Germinal center (tissue), 1 donor: Measurements from ENCODE around the gene NPAS2.
A peak's percentile ranks its signal among the peaks of the same experiment; 100 is the strongest.

Source experiments
- DNase-seq: peaks from one replicate; pipeline ENCODE4 v3.0.0; 2012; ENCODE audit warnings: mixed read lengths, low spot score

Gene NPAS2

DNA sequence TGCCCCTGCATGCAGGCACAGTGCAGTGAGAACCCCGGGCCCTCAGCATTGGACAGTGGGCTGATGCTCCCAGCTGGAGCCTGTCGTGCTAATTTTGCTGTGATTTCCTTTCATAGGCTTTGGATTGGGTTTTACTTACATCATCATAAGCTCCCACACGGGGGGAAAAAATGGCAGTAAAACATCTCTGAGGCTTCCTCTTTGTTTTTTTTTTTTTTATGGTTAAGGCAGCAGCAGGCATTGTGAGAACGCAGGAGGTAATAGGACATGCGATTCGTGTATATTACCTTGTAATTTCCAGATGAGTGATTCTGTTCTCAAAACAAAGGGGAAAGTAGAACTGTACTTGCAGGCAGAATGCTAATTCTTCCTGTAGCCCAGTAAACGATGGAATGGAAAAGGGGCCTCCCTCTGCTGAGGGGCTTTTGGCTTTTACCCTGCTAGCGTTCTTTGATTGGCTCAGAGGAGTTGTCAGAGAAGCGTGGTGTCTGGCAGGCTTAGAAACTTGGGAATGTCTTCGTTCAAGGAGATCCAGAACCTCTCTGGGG is 89.7 kb downstream of the NPAS2 start:
- no peak for DNase-seq

DNA sequence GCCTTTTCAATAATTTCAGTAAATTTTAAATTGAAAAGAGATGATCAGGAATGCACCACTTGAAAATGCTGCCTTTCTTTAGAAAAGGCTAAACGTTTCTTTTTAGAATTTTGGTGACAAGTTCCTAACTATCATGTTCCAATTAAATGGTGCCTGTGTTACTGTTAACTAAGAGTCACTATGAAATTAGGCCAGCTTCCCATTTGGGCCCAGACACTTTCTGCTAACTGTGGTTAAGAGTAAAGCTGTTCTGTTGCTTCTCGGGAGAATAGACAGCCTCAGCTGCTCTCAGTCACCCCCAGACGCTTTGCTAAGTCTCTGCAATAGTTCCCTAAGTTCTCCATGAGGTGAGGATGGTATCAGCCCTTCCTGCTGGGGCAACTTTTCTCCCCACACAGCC is 90.2 kb downstream of the NPAS2 start:
- DNase-seq, result no peak

DNA sequence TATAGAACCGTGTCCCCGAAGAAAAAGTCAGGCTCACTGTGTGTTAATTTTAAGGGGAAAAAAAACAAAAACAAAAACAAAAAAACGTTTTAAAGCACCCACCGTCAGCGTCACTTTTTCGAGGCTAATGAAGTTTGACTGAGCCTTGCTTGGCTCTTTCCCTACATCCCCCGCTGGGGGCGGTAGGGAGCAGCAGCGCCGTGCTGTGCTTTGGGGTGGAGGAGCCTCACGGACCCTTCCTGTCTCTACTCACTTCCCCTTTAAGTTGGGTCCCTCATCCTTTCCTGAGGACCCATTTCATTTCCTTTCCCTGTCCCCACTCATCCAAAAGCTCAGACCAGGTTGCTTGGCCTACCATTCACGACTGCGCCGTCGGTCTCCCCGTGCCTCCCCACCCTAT is 99.4 kb downstream of the NPAS2 start:
- peak; percentile 36 for DNase-seq

DNA sequence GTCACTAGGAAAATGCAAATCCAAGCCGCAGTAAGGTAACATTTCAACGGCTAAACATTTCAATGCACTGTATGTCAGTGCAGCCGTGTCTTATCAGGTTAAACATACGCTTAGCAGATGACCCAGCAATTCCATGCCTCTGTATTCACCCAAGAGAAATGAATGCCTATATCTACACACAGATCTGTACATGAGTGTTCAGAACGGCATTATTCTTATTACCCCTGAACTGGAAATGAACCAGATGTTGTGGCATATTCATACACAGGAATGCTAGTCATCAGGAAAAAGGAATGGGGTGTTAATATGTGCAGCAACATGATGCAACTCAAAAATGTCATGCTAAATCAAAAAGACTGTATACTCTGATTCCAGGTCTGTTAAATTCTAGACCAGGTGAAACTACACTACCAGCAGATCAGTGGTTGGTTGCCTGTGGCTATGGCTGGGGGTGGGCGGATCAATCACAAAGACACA is 101.8 kb downstream of the NPAS2 start:
- no peak for DNase-seq

DNA sequence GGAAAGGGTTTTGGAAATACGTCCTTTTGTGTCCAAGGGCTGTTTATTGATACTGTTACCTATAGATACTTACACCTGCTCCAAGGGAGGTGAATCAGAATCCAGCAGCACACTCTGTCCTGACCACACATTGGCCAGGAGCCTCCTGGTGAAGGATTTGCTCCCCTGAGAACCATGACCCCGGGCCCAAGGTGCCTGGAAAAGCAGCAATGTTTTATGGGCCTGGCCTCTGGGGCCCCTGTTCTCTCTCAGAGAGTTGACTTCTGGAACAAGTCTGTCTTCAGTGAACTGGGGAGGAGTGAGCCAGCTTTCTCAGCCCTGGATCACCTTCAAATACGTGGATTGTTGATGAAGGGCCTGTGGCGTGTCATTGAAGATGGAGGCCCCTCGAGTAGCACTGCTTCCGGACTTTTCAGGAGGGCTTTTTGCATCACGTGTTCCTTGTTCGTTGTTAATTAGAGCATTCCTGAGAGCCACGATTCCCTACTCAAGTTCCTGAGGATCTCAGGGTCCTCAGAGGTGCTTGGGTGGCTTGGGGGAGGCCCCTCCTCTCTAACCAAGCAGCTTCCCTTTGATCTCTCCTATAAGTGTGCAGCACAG is 103.6 kb downstream of the NPAS2 start:
- no peak for DNase-seq

DNA sequence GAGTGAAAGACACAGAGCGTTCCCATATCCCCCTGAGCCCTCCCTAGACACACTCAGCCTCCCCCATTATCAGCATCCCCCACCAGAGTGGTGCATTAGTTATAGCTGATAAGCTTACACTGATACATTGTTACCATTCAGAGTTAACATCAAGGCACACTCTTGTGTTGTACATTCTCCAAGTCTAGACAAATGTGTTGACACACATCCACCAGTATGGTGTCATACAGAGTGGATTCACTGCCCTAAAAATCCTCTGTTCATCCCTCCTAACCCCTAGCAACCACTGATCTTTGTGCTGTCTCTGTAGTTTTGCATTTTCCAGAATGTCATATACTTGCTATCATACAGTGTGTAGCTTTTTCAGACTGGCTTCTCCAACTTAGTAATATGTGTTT is 104.2 kb downstream of the NPAS2 start:
- no peak for DNase-seq

DNA sequence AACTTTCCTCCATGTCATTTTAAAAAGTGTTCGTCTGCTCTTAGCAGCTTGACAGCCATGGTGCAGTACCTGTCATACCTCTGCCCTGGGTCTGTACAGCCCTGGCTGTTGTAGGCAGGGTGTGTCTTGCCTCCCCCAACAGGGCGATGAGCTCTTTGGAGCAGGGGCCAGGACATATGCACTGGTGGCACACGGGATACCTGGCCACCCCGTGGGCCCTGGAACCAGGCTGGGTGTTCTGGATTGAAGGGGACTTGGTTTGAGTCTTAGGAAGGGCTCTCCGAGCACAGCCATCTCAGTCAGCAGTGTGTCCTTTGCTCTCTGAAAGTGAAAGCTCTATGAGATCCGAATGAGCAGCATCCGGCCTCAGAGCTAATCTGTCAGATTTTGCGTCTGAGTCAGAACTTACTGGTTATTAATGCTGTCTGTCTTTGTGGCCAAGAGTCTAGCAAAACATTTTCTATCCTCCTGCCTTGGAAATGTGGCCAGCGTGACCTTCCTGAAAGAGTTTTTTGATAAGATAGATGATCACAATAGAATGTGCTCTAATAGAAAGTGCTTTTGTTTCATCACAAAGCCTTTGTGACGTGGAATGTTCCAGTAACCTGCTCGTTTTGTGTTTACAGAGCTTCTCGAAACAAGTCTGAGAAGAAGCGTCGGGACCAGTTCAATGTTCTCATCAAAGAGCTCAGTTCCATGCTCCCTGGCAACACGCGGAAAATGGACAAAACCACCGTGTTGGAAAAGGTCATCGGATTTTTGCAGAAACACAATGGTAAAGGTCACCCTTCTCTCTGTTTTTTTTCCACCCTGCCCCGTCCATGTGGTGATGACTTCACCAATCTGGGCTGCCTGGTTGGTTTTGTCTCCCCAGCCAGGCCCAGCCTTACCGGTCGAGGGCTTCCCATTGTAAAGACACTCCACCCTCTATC is 104.8 kb downstream of the NPAS2 start:
- DNase-seq, result no peak

DNA sequence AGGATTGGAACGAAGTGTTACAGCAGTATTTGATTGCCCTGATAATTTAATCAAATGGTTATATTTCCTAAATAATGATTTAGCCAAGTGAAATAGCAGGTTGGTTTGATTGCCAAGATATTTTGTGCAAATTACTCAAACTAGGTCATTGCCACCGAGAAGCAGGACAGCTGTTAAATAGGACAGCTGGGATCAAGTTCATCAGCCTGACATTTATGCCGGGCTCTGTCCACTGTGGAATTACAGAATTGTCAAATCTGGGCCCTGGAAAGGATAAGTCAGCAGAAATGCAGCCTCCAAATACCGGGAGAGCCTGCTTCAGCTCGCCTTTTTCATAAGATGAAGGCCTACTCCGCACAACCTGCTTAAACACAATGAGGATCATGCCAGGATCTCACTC is 108.3 kb downstream of the NPAS2 start:
- DNase-seq, result no peak

DNA sequence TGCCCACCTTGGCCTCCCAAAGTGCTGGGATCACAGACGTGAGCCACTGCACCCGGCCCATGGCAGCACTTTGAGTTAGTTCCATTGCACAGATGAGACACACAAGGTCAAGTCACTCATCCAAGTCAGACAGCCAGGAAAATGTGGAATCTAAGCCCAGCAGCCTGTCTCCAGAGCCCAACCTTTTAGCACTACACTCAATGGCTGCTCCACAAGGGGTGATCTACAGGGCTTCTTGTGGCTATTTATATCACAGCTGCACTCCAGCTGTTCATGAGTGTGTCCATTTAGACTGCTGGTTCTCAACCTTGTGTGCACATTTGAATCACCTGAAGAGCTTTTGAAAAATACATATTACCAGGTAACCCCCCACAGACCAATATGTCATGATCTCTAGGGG is 109.2 kb downstream of the NPAS2 start:
- DNase-seq, result no peak

DNA sequence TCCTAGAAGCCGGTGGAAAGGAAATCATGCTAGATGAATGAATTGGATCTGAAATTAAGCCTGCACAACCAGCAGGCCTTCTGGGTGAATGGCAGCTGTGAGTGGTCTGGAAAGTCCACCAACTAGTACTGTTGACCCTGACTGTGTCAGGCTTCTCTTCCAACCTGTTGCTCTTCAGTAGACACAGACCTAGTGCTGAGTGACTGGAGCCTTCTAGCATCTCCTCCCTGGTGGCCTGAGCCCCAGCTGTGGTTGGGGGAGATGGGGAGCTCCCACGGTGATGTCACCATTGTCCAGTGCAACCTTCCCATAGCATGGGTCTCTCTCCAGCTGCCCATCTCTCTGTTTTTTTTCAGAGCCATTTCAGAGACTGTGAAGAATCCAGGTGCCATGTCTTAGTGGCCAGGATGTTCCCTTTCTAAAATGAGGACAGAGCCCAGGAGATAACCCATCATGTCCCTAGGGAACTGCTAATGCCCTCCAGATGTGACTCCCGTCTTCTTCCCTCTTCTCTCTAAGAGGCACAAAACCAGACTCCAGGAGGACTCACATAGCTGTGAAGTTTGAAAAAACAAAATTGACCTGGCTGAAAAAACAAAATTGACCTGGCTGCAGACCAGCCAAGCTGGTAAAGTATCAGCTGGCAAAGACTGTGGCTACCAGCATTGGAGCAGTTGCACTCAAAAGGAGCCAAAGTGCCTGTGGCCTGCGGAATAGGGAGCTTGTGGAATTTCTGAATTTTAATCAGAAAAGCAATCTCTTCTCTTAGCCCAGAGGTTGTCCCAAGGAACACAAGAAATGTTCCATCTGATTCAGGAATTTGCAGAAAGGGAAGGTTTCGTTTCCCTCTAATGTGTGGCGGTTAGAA is 114.8 kb downstream of the NPAS2 start:
- no peak for DNase-seq

DNA sequence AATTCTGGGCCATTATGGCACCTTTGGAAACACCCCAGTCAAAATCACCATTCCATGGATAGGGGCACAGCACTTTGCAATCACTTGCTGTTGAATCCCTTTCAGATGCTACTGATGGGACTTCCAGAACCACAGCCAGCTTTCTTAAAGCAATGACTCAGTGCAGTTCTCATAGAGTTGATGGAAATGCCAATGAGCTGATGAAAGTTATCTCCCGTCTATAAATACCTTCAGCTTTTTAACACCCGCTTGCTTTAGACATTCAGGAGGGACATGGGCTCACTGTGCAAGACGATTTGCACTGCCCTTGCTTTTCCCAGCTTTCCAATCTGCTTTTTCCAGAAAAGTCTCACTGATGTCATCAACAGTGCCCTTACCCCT is 115.4 kb downstream of the NPAS2 start:
- DNase-seq, result no peak

DNA sequence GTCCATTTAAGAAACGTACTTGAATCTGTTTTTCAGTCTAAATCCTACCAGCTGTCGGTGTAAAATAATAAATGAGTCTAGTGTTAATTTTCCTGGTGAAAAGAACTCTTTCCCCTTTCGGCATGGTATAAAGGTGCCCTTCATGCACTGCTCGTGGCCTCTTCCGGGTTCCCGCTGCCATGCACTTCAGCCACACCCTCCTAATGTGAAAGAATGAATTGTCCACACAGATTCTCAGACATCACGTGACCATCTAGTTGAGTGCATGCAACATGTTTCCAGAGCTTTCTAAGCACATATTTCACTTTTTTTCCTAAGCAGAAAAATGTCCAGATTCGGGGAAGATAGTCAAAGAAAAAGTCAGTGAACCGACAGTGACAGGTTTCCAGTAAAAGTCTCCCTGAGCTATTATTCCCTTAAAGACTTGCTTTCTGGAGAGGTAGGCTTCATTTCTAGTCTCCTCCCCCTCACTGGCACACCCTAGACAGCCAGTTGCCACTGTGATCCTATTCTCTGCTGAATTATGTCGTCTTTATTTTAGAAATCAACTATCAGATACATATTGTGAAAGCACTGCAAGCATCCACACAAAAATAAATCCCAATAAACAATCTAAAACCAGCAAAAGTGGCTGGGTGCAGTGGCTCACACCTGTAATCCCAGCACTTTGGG is 116.3 kb downstream of the NPAS2 start:
- no peak for DNase-seq

DNA sequence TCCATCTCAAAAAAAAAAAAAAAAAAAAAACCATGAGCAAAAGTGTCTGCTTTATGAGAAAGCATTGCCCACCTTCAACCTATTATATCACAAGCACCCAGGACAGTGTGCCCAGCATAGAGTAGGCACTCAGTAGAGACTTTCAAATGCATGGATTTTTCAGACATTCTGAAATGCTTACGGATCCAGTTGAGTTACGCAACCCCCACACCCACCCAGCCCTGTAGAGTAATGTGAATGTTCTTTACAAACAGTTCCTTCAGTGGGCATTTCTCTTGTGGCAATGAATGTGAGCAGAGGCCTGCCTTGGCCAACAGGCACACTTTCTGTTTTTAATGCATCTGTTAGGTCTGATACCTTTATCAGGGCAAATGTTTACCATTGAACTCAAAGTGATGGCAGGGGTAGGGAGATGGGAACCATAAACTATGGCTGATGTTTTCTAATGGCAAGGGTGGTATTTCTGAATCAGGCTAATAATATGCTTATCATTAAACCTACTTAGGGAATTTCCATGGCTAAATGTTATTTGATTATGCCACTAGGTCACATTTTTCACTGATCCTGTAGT is 117.1 kb downstream of the NPAS2 start:
- no peak for DNase-seq

DNA sequence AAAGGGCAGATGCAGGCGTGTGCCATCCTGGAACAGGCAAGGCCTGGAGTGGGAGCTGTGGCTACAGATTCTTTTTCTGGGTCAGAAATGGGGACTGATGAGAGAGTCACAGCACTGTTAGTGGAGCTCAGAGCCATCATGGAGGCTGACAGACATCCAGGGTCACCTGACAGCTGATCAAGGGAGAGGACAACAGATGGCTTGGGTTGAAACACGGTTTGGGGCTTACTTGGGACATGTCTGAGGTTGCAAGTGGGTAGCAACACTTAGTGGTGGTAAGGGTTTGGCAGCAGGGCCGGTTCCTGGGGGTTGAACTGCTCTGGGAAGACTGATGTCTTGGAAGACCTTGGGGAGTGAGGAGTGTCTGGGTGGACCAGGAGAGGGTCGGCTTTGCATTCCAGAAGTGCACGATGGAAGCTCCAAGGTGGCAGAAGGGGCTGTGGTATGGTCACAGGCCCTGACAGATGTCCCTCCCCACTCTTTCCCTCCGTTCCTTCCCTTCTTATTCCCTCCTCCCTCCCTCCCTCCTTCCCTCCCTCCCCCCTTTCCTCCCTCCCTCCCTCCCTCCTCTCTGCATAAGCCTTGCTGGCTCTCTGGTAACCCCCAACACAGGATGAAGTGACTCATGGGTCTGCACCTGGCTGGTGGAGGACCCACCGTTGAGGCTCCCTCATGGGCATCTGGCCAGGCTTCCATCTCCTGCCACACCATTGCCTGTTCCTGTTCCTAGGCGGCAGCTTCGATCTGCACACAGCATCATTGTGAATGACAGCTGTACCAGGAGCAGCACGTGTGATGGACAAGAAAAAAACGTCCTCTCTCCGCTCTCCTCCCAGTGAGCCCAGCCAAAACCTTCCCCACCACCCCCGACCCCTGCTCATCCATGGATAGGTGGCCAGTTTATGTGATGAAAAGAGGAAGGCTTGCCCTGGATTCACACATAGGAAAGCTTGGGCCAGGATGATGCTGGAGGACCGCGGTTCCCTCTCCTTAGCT is 118.4 kb downstream of the NPAS2 start:
- DNase-seq, result no peak

DNA sequence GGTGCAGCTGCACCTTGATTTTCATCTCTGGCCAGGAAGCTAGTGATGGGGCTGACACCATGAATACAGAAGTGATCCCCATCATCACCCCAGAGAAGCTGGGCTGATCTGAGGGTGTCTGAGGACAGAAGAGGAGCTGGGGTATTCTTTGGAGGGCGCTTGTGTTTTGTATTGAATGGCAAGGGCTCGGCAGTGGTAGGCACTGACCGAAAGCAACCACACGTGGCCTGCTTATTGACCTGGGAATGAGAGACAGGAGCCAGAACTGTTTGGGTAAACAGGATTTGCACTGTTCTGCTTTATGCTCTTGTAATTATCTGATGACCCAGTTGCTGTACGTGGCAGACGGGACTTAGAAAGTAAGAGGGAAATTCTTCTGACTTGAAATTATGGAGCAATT is 119.5 kb downstream of the NPAS2 start:
- DNase-seq, result no peak

DNA sequence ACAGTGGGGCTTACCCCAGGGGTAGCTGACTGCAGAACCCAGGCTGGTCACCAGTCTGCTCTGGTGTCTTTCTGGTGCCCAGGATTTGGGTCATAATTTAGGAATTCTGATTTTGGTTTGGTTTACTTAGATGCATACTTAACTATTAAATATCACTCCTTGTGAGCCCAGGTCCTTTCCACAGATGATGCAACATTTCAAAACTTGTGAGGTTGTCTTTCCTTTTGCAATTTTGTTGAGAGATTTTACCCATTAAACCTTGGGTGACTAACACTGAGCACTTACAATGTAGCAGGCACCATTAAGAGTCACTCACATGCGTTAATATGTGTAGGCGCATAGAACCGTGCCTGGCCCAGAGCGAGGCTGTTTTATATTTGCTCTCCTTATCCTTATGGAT is 120.3 kb downstream of the NPAS2 start:
- no peak for DNase-seq

DNA sequence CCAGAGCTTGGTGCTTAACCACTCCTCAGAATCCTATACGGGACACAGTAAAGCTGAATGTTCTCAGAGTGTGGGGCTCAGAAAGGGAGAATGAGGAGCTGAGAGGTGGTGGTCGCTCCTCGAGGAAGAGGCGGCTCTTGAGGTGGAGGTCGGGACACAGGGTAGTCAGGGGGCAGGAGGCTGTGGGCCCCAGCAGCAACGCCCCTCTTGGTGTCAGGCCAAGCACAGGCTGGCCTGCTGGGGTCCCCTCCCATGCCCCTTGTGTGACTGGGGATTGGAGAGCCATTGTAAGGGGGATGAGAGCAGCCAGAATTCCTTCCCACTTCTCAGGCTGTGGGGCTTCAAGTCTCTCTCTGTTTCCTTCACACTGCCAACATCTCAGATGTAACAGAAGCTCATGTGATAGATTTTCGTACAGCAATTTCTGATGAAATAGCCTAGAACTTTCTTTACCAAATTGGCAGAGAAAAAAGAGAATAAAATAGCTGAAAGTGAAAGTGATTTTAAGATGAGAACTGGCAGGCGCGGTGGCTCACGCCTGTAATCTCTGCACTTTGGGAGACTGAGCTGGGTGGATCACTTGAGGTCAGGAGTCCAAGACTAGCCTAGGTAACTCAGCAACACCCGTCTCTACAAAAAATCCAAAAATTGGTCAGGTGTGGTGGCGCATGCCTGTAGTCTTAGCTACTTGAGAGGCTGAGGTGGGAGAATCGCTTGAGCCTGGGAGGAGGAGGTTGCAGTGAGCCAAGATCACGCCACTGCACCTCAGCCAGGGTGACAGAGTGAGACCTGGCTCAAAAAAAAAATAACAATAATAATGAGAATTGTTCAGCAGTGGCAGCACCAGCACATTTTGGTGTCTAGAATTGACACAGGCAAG is 121.1 kb downstream of the NPAS2 start:
- no peak for DNase-seq

DNA sequence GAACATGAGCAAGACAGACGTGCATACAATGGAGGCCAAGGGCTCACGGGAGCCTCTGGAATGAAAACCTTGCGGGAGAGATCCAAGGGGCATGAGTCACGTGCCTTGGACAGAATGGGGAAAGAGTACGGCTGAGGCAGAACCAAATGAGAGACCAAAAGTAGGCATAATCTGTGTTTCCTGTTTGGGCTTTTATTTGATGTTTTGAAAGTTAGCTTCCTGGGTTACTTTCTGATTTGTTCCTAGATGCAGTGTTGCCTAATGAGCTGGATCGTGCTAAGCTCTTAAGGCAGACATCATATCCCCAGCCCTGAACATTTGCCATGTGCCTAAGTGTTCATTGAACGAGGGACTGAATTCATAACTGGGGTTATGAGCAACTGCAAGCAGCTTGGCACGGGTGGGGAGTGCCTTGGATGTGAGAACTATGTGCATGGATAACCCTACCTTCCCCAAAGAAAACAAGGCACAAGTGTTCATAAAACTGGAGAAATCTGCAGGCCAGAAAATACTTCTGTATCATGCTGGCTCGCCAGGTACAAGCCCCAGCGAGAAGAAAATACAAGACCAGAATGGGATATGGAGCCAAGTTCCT is 121.8 kb downstream of the NPAS2 start:
- no peak for DNase-seq
